ENCODE results near the gene PMAIP1.

- TF ChIP-seq CTCF (IDR thresholded peaks at IDR 0.05) (no peak), POLR2A (IDR thresholded peaks at IDR 0.05) (no peak)
Measured at GRCh38 chr18:59866551-59867269, 33.1 kb upstream of the PMAIP1 start.

All from heart left ventricle (tissue), 13 donors.